ENCODE results near the gene WNT16. TPM values are rescaled to one million over a fixed set of nuclear protein-coding genes. Genes with fewer than 3 reads are reported as not detected.

Gene WNT16
- total RNA-seq, 4 donors from 2014 or later: not detected

DNA sequence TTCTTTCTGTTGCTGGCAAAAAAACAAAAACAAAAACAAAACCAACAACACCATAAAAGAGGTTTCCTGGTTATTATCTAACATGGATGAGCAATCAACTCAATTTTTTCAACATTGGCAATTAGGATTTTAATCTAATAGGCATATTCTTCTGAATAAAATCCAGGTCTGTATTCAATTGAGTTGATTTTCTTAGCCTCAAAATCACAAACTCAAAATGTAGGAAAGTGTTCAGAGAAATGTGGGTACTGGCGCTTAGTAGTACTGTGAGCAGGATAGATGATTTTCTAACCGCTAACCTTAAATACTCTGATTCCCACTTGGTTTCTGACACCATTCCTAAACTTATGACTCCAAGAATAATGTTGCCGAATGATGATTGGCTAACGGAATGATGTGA, 5.6 kb downstream of the WNT16 start:
- TF ChIP-seq, protein P1, sequence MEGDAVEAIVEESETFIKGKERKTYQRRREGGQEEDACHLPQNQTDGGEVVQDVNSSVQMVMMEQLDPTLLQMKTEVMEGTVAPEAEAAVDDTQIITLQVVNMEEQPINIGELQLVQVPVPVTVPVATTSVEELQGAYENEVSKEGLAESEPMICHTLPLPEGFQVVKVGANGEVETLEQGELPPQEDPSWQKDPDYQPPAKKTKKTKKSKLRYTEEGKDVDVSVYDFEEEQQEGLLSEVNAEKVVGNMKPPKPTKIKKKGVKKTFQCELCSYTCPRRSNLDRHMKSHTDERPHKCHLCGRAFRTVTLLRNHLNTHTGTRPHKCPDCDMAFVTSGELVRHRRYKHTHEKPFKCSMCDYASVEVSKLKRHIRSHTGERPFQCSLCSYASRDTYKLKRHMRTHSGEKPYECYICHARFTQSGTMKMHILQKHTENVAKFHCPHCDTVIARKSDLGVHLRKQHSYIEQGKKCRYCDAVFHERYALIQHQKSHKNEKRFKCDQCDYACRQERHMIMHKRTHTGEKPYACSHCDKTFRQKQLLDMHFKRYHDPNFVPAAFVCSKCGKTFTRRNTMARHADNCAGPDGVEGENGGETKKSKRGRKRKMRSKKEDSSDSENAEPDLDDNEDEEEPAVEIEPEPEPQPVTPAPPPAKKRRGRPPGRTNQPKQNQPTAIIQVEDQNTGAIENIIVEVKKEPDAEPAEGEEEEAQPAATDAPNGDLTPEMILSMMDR (IDR thresholded peaks at IDR 0.05): no peak
- TF ChIP-seq POLR2A (IDR thresholded peaks at IDR 0.05): no peak
- no peaks in the 10 kb centered on the region for H3K36me3 ChIP-seq
- H3K4me3 ChIP-seq: no peak overlapping the region
- no peaks in the 10 kb centered on the region for H3K9me3 ChIP-seq
- H3K27ac ChIP-seq: no peak overlapping the region
- no peak for DNase-seq
- peaks cover 0 to 10% of the 10 kb centered on the region in 2 donors for H3K27me3 ChIP-seq
- peaks cover 0 to 14% (median 3%) of the 10 kb centered on the region in 4 donors for H3K4me1 ChIP-seq

DNA sequence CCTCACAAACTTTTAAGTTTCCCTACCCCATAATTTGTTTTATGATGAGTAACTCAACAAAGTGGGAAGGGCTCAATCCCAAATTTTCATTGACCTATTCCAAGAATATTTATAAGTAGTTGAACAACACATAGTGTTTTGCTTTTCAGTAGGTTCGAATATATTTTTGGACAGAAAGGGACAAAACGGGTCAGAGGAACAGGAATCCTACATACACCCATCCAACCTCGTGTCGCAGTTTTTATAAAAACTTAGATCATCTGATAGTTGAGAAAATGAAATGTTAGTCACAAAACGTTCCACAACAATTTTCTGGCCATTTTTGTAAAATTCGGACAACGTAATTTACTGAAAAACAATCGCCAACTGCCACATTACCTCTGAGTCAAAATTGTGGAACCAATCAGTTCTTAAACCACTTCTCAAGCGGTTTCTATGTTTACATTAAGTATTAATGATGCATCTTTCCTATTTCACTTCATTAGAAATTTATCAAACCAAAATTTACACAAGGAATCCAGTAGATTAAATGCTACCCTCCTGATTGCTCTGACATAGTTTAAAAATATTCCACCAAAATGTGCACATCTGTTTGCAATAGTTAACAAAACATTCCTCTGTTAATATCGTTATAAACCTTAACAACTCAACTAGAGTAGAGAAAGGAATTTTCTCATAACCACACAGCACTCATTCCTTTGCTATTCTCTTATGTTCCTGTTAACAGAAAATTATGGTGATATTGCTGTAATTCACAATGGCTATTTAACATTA, 6.3 kb downstream of the WNT16 start:
- TF ChIP-seq POLR2A (IDR thresholded peaks at IDR 0.05): no peak
- Histone ChIP-seq H3K36me3 (no peaks in the 10 kb centered on the region), H3K4me1 (peaks cover 0 to 7% (median 2%) of the 10 kb centered on the region in 4 donors), H3K9me3 (no peaks in the 10 kb centered on the region), H3K4me3 (no peak overlapping the region), H3K27ac (no peak overlapping the region), H3K27me3 (peaks cover 0 to 3% of the 10 kb centered on the region in 2 donors)
- no peak for DNase-seq

DNA sequence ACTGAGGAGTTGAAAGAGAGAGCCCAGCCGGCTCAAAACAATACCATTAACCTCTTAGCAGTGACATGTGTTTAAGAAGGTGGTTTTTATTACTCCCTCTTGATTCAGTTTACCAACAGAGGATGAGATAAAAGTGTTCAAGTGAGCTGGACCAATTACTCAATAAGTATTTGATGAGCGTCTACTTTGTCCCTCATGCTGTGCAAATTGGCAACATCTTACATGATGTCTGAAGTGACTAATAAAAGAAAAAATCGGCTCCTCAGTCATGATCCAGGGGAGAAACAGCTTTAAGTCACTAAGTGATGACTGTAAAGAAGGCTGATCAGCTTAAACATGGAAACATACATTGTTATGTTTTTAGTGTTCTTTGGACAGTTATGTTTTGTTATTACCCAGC, 7.8 kb downstream of the WNT16 start:
- Histone ChIP-seq H3K27ac (no peak overlapping the region), H3K27me3 (no peaks in the 10 kb centered on the region), H3K4me1 (no peaks in the 10 kb centered on the region), H3K9me3 (no peaks in the 10 kb centered on the region), H3K36me3 (no peaks in the 10 kb centered on the region), H3K4me3 (no peak overlapping the region)
- DNase-seq: no peak
- TF ChIP-seq POLR2A (IDR thresholded peaks at IDR 0.05): no peak
- TF ChIP-seq, protein P1 (IDR thresholded peaks at IDR 0.05): no peak

DNA sequence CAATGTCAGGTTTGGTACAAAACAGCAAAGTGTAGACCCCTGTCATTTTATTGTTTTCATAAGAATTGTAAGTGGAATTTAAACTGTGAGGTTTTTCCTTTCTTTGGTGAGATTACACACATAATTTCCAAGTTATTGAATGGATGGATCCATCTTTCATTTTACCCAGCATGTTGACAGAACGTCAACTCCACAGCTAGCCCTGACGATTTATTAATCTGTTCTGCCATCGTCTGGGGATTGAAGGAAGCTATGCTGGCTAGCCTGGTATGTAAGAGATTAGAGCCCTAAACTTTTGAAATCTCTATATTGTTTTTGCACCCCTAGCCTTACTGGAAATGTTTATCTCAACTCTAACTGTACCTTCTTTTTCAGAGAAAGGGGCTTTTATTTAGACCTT, 8.6 kb downstream of the WNT16 start:
- no peak for DNase-seq
- H3K4me3 ChIP-seq: no peak overlapping the region
- TF ChIP-seq, protein P1 (IDR thresholded peaks at IDR 0.05): peak in 3 of 6 experiments; percentile 15 to 35 (median 16)
- no peak for TF ChIP-seq POLR2A (IDR thresholded peaks at IDR 0.05)
- H3K36me3 ChIP-seq: no peaks in the 10 kb centered on the region
- no peak overlapping the region for H3K27ac ChIP-seq
- no peaks in the 10 kb centered on the region for H3K4me1 ChIP-seq
- no peaks in the 10 kb centered on the region for H3K27me3 ChIP-seq
- no peaks in the 10 kb centered on the region for H3K9me3 ChIP-seq

DNA sequence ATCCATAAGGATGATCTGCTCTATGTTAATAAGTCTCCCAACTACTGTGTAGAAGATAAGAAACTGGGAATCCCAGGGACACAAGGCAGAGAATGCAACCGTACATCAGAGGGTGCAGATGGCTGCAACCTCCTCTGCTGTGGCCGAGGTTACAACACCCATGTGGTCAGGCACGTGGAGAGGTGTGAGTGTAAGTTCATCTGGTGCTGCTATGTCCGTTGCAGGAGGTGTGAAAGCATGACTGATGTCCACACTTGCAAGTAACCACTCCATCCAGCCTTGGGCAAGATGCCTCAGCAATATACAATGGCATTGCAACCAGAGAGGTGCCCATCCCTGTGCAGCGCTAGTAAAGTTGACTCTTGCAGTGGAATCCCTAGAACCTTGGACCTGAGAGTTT, 10.3 kb downstream of the WNT16 start:
- Histone ChIP-seq H3K36me3 (no peaks in the 10 kb centered on the region), H3K9me3 (no peaks in the 10 kb centered on the region), H3K4me3 (no peak overlapping the region), H3K4me1 (no peaks in the 10 kb centered on the region), H3K27ac (no peak overlapping the region), H3K27me3 (no peaks in the 10 kb centered on the region)
- TF ChIP-seq, protein P1 (IDR thresholded peaks at IDR 0.05): no peak
- TF ChIP-seq POLR2A (IDR thresholded peaks at IDR 0.05): no peak
- DNase-seq: no peak

DNA sequence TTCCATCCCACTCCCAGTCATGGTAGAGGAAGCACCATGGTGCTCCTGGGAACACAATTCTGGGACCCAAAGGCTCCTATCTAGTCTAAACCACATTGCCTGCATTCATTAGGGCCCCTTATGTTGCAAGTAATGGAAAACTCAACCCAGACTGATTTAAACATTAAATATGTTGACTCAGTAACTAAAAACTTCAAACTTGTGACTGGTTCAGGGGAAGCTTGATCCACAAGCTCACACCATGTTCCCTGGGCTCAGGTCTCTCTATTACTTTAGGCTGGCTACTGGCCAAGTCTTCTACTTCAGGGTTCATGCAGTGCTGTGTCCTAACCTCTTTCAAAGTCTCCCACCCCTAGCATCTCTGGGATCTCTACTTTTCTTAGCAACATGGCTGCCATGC, 13.1 kb downstream of the WNT16 start:
- peaks cover 0 to 6% (median 0%) of the 10 kb centered on the region in 3 donors for H3K36me3 ChIP-seq
- no peaks in the 10 kb centered on the region for H3K27me3 ChIP-seq
- DNase-seq: no peak
- H3K27ac ChIP-seq: no peak overlapping the region
- H3K9me3 ChIP-seq: no peaks in the 10 kb centered on the region
- no peak for TF ChIP-seq POLR2A (IDR thresholded peaks at IDR 0.05)
- TF ChIP-seq, protein P1 (IDR thresholded peaks at IDR 0.05): no peak
- peaks cover 0 to 7% (median 0%) of the 10 kb centered on the region in 4 donors for H3K4me1 ChIP-seq
- H3K4me3 ChIP-seq: no peak overlapping the region
